Smooth muscle cell (in vitro differentiated cells): ENCODE measurements around the gene ECE2. TPM values are rescaled to one million over a fixed set of nuclear protein-coding genes. Genes with fewer than 3 reads are reported as not detected.

Experiments
- DNase-seq: peaks from one replicate; lab custom pipeline; 2025; ENCODE audit not compliant: unreplicated experiment; lab: John Stamatoyannopoulos, UW
- H2AFZ ChIP-seq: fragments of 200-600 bp; sonication (generic); 2 replicates; pipeline ENCODE4 v1.6.0; 2016; ENCODE audit warnings: antibody characterized with exemption, low read depth, mild to moderate bottlenecking
- H3F3A ChIP-seq: fragments of 200-600 bp; sonication (generic); 2 replicates; pipeline ENCODE4 v1.6.0; 2017; ENCODE audit warnings: antibody characterized with exemption, low read depth
- H3K27ac ChIP-seq: fragments of 200-600 bp; sonication (generic); 2 replicates; pipeline ENCODE4 v1.5.1; 2016; ENCODE audit warnings: low read depth, mild to moderate bottlenecking
- H3K27me3 ChIP-seq: fragments of 200-600 bp; sonication (generic); 2 replicates; pipeline ENCODE4 v1.6.1; 2016; ENCODE audit warnings: low read depth, mild to moderate bottlenecking
- H3K36me3 ChIP-seq: fragments of 200-600 bp; sonication (generic); 2 replicates; pipeline ENCODE4 v1.5.1; 2016; ENCODE audit warnings: low read depth
- H3K4me1 ChIP-seq: fragments of 200-600 bp; sonication (generic); 2 replicates; pipeline ENCODE4 v1.5.1; 2016; ENCODE audit warnings: low read depth
- H3K4me2 ChIP-seq: fragments of 200-600 bp; sonication (generic); 2 replicates; pipeline ENCODE4 v1.6.0; 2016; ENCODE audit warnings: mild to moderate bottlenecking
- H3K4me3 ChIP-seq: fragments of 200-600 bp; sonication (generic); 2 replicates; pipeline ENCODE4 v1.5.1; 2016; ENCODE audit warnings: mild to moderate bottlenecking
- H3K79me2 ChIP-seq: fragments of 200-600 bp; sonication (generic); 2 replicates; pipeline ENCODE4 v1.6.0; 2016; ENCODE audit warnings: low read depth, mild to moderate bottlenecking
- H3K9ac ChIP-seq: fragments of 200-600 bp; sonication (generic); 2 replicates; pipeline ENCODE4 v1.6.0; 2016; ENCODE audit warnings: low read depth
- H3K9me3 ChIP-seq: fragments of 200-600 bp; sonication (generic); replicated peaks from 2 replicates; pipeline ENCODE4 v1.5.1; 2016; ENCODE audit warnings: low read depth
- H4K20me1 ChIP-seq: fragments of 200-600 bp; sonication (generic); 2 replicates; pipeline ENCODE4 v1.6.0; 2016; ENCODE audit warnings: low read depth
- WGBS: methylation state at CpG from one replicate; pipeline ENCODE4 v1.1.7; 2016; ENCODE audit warnings: low lambda C conversion rate; 5-methylcytosine and 5-hydroxymethylcytosine counted together
- polyA plus RNA-seq: library from polyadenylated mRNA; unstranded; fragments of >200 nt; fragmentation: Nextera tagmentation; extraction: Ambion mirVana; gene quantifications from 2 replicates; pipeline ENCODE4 v1.2.1, GENCODE V29; 2016
- total RNA-seq: library from RNA; depleted of rRNA; stranded (reverse); fragments of >200 nt; gene quantifications from 2 replicates; pipeline ENCODE4 v1.2.3, GENCODE V29; 2014
- TF ChIP-seq, protein P1 (sequence below): fragments of 200-600 bp; sonication (generic); IDR thresholded peaks from 2 replicates; pipeline ENCODE4 v1.5.1; 2017; ENCODE audit warnings: borderline replicate concordance, mild to moderate bottlenecking, antibody characterized with exemption; ENCODE audit not compliant: insufficient read depth, poor library complexity, severe bottlenecking

ECE2 gene
- total and polyA plus RNA-seq, 2 experiments from 2014 or later: not detected

DNA sequence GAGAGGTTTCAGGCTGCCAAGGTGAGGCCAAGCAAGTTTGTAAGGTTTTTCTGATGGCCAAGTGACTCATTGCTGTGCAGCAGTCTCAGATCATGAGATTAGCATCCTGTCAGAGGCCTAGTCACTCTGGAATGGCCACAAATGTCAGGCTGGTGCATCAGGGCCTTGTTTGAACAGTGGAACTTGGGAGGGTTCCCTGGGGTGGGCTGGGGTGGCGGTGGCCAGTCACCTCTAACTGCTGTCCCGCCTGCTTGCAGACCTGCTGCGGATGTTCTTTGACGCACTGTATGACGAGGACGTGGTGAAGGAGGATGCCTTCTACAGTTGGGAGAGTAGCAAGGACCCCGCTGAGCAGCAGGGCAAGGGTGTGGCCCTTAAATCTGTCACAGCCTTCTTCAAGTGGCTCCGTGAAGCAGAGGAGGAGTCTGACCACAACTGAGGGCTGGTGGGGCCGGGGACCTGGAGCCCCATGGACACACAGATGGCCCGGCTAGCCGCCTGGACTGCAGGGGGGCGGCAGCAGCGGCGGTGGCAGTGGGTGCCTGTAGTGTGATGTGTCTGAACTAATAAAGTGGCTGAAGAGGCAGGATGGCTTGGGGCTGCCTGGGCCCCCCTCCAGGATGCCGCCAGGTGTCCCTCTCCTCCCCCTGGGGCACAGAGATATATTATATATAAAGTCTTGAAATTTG, 58.8 kb downstream of the ECE2 start:
- Histone ChIP-seq H3K4me3 (no peak overlapping the region), H3K9me3 (no peaks in the 10 kb centered on the region), H3K9ac (peak overlapping the region; percentile 97), H3F3A (peaks cover 44% of the 10 kb centered on the region), H3K27ac (peak overlapping the region; percentile 100), H2AFZ (no peak overlapping the region), H3K79me2 (peaks cover 33% of the 10 kb centered on the region), H4K20me1 (peaks cover 79% of the 10 kb centered on the region), H3K27me3 (no peaks in the 10 kb centered on the region), H3K4me1 (peaks cover 19% of the 10 kb centered on the region), H3K4me2 (no peak overlapping the region), H3K36me3 (peaks cover 5% of the 10 kb centered on the region)
- DNase-seq: no peak
- TF ChIP-seq, protein P1, sequence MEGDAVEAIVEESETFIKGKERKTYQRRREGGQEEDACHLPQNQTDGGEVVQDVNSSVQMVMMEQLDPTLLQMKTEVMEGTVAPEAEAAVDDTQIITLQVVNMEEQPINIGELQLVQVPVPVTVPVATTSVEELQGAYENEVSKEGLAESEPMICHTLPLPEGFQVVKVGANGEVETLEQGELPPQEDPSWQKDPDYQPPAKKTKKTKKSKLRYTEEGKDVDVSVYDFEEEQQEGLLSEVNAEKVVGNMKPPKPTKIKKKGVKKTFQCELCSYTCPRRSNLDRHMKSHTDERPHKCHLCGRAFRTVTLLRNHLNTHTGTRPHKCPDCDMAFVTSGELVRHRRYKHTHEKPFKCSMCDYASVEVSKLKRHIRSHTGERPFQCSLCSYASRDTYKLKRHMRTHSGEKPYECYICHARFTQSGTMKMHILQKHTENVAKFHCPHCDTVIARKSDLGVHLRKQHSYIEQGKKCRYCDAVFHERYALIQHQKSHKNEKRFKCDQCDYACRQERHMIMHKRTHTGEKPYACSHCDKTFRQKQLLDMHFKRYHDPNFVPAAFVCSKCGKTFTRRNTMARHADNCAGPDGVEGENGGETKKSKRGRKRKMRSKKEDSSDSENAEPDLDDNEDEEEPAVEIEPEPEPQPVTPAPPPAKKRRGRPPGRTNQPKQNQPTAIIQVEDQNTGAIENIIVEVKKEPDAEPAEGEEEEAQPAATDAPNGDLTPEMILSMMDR: no peak
- WGBS: 74% methylated on average over 15 of the region's 15 CpGs

DNA sequence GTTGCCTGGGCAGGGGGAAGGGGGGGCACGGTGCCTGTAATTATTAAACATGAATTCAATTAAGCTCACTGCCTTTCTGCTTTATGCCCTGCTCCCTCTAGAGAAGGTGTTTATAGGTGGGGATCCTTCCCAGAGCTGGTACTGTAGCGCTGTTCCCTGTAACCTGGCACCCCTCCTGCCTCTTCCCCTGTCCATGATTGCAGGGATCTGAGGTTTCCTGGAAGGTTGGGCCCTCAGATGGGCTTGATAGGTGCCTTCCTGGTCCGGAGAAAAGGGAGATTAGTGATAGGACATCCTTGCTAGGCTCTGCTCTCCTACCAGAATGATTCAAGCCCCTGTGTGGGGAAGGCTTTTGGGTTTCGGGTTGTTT, 59.5 kb downstream of the ECE2 start:
- Histone ChIP-seq H3K9ac (peak overlapping the region; percentile 97), H3K4me2 (peak overlapping the region; percentile 95), H3K79me2 (peaks cover 26% of the 10 kb centered on the region), H3F3A (peaks cover 39% of the 10 kb centered on the region), H3K27ac (peak overlapping the region; percentile 100), H3K4me1 (peaks cover 19% of the 10 kb centered on the region), H4K20me1 (peaks cover 79% of the 10 kb centered on the region), H3K27me3 (no peaks in the 10 kb centered on the region), H3K36me3 (peaks cover 3% of the 10 kb centered on the region), H3K9me3 (no peaks in the 10 kb centered on the region), H2AFZ (no peak overlapping the region), H3K4me3 (peak overlapping the region; percentile 88)
- DNase-seq: no peak
- 57% methylated on average over 4 of the region's 4 CpGs for WGBS
- TF ChIP-seq, protein P1: no peak

DNA sequence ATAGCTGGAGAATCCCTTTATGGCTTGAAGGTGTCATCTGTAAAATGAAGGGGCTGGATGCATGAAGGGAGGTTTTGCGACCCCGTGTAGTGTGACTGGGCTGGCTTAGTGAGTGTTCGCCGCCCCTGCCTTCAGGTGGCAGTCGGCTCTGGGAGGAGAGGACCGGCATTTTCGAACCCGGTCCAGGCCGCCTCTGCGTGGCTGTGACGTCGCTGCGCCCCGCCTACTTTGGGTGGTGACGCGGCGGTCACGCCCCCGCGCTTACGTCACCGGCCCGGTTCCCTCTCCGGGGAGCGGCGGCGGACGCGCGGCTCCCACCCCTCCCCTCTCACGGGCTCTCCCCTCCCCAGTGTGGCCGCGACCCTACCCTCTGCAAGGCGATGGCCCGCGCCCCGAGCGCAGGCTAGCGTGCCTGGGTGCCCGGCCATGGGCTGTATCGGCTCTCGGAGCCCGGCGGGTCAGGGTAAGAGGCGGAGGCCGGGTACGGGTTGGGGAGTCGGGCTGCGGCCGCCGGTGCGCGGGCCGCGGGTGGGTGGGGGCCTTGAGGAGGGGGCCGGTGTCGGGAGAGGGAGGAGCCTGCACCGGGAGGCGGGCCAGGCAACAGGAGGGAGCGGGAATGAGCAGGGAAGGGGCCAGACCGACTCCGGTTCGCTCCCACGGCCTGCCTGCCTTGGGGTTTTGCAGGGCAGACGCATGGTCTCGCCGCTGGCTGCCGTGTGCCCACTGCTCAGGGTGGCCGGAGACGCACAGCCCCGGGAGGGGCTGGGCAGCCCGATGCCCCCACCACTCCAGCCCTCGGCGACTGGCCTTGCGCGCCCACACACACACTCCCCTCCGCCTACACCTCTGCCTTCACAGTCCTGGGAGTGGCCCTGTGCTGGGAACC, 60.1 kb downstream of the ECE2 start:
- peak; percentile 88 for DNase-seq
- H3K36me3 ChIP-seq: peaks cover 3% of the 10 kb centered on the region
- peaks cover 19% of the 10 kb centered on the region for H3K4me1 ChIP-seq
- H3K4me2 ChIP-seq: peak overlapping the region; percentile 95
- peak overlapping the region; percentile 97 for H3K9ac ChIP-seq
- H3K27ac ChIP-seq: peak overlapping the region; percentile 100
- H3K4me3 ChIP-seq: peak overlapping the region; percentile 88
- no peaks in the 10 kb centered on the region for H3K27me3 ChIP-seq
- no peaks in the 10 kb centered on the region for H3K9me3 ChIP-seq
- peaks cover 34% of the 10 kb centered on the region for H3F3A ChIP-seq
- peaks cover 20% of the 10 kb centered on the region for H3K79me2 ChIP-seq
- H4K20me1 ChIP-seq: peaks cover 78% of the 10 kb centered on the region
- no peak overlapping the region for H2AFZ ChIP-seq
- WGBS: under 1% methylated on average over 38 of the region's 77 CpGs
- TF ChIP-seq, protein P1: no peak
